HepG2 (cell line): ENCODE data around the gene ARPP21. TPM values are rescaled to one million over a fixed set of nuclear protein-coding genes. Genes with fewer than 3 reads are reported as not detected.

Experiments used
- ATAC-seq: fragments of 200-7000 bp; cut with Tn5 transposase; 3 replicates; pipeline ENCODE4 v1.9.1; 2020; ENCODE audit warnings: mild to moderate bottlenecking, moderate library complexity
- BruUV-seq: library from RNA; stranded (reverse); fragments of 400-500 nt; replicated peaks from 2 replicates; lab custom pipeline; 2021; lab: Mats Ljungman, UMichigan
- CTCF ChIA-PET: fragments of 300-600 bp; formaldehyde crosslinking; extraction: SDS; loops from one replicate; lab custom pipeline; 2021; ENCODE audit warnings: low total read pairs, inconsistent platforms, low intra/inter-chr PET ratio; lab: Yijun Ruan, JAX
- POLR2A ChIA-PET: fragments of 350-600 bp; sonication (Branson Sonifier 250); formaldehyde crosslinking; loops from one replicate; lab custom pipeline; 2020; ENCODE audit warnings: antibody characterized with exemption, inconsistent platforms; lab: Yijun Ruan, JAX
- DNase-seq: peaks from one replicate; pipeline ENCODE4 v3.0.0-alpha.2; 2015; ENCODE audit warnings: low spot score
- FAIRE-seq: peaks from 3 replicates; lab custom pipeline; 2011; peaks lifted over from hg19 to GRCh38; lab: Jason Lieb, UNC
- H2AFZ ChIP-seq: one replicate; pipeline ENCODE4 v1.6.1; 2011; ENCODE audit warnings: low read length, inconsistent platforms
- H3K27ac ChIP-seq: fragments of 300-600 bp; 3 replicates; pipeline ENCODE4 v1.8.0; 2011; ENCODE audit warnings: mixed run types, mild to moderate bottlenecking, mixed read lengths, low read length, inconsistent platforms; ENCODE audit not compliant: insufficient read depth; ENCODE audit errors: extremely low read length
- H3K27me3 ChIP-seq, 2 experiments: fragments of 200-600 bp in 1 of 2; 2 replicates in 1 of 2; 3 replicates in 1 of 2; pipeline versions ENCODE4 v1.6.0 to v1.8.0; 2011; ENCODE audit warnings: low read length in 2 of 2, mild to moderate bottlenecking in 2 of 2, moderate library complexity in 2 of 2, inconsistent platforms in 1 of 2; ENCODE audit not compliant: insufficient read depth in 2 of 2, control insufficient read depth in 1 of 2
- H3K36me3 ChIP-seq, 2 experiments: fragments of 200-600 bp in 1 of 2; replicated peaks in 1 of 2; 2 replicates in 1 of 2; 3 replicates in 1 of 2; pipeline versions ENCODE4 v1.5.1 to v1.8.0; 2011; ENCODE audit warnings: low read length in 2 of 2, inconsistent platforms in 1 of 2; ENCODE audit not compliant: insufficient read depth in 2 of 2, control insufficient read depth in 1 of 2
- H3K4me1 ChIP-seq: 2 replicates; pipeline ENCODE4 v1.5.1; 2012; ENCODE audit warnings: low read length, inconsistent platforms; ENCODE audit not compliant: insufficient read depth
- H3K4me2 ChIP-seq: 2 replicates; pipeline ENCODE4 v1.6.0; 2011; ENCODE audit warnings: low read depth, low read length, inconsistent platforms
- H3K4me3 ChIP-seq, 3 experiments: fragments of 200-600 bp in 1 of 3; sonication (generic), shearing (Covaris generic) in 1 of 3; replicated peaks in 1 of 3; 2 replicates each; pipeline ENCODE4 v1.5.1; 2011 to 2016; ENCODE audit warnings: low read length in 3 of 3, inconsistent platforms in 2 of 3, low read depth in 2 of 3, mild to moderate bottlenecking in 2 of 3, control low read depth in 1 of 3, mixed read lengths in 1 of 3; ENCODE audit not compliant: insufficient read depth in 1 of 3
- H3K79me2 ChIP-seq: one replicate; pipeline ENCODE4 v1.6.1; 2011; ENCODE audit warnings: low read length, inconsistent platforms; ENCODE audit not compliant: insufficient read depth
- H3K9ac ChIP-seq: 2 replicates; pipeline ENCODE4 v1.6.0; 2011; ENCODE audit warnings: mild to moderate bottlenecking, low read depth, low read length, inconsistent platforms; ENCODE audit not compliant: insufficient read depth
- H3K9me3 ChIP-seq: 2 replicates; pipeline ENCODE4 v1.5.1; 2012; ENCODE audit warnings: mild to moderate bottlenecking, low read length
- H4K20me1 ChIP-seq: 2 replicates; pipeline ENCODE4 v1.6.0; 2011; ENCODE audit warnings: inconsistent platforms, mild to moderate bottlenecking, low read length, moderate library complexity; ENCODE audit not compliant: insufficient read depth
- CHCHD3 ChIP-seq: sonication (generic); formaldehyde crosslinking; IDR thresholded peaks from 2 replicates; pipeline ENCODE4 v1.8.0; 2022; ENCODE audit warnings: mild to moderate bottlenecking, missing genetic modification reagents, moderate library complexity
- CHD2 ChIP-seq: IDR thresholded peaks from 2 replicates; pipeline ENCODE4 v1.6.1; 2011; ENCODE audit warnings: low read depth, low read length, improper control_type of control experiment
- EZH2 ChIP-seq: conservative IDR thresholded peaks from 2 replicates; pipeline ENCODE4 v1.6.1; 2012; ENCODE audit warnings: mild to moderate bottlenecking, low read depth, low read length, moderate library complexity
- HMG20B ChIP-seq: conservative IDR thresholded peaks from 2 replicates; pipeline ENCODE4 v1.6.1; 2016; ENCODE audit warnings: missing genetic modification reagents, missing compliant biosample characterization
- HOXA9 ChIP-seq: sonication (generic); formaldehyde crosslinking; IDR thresholded peaks from 2 replicates; pipeline ENCODE4 v1.8.1; 2022; ENCODE audit warnings: missing genetic modification reagents, mild to moderate bottlenecking, moderate library complexity, borderline replicate concordance
- MTF2 ChIP-seq: sonication (generic); formaldehyde crosslinking; IDR thresholded peaks from 2 replicates; pipeline ENCODE4 v1.5.0; 2020; ENCODE audit warnings: missing genetic modification reagents, borderline replicate concordance
- NR3C1 ChIP-seq: sonication (generic); formaldehyde crosslinking; IDR thresholded peaks from 2 replicates; pipeline ENCODE4 v1.4.0; 2020; ENCODE audit warnings: missing genetic modification reagents
- PHF20 ChIP-seq: sonication (generic); formaldehyde crosslinking; IDR thresholded peaks from 2 replicates; pipeline ENCODE4 v1.5.0; 2020; ENCODE audit warnings: mild to moderate bottlenecking, missing genetic modification reagents
- SRY ChIP-seq: sonication (generic); formaldehyde crosslinking; IDR thresholded peaks from 2 replicates; pipeline ENCODE4 v1.8.0; 2022; ENCODE audit warnings: mild to moderate bottlenecking, missing genetic modification reagents
- ZFP36 ChIP-seq: fragments of 150-350 bp; IDR thresholded peaks from 2 replicates; pipeline ENCODE4 v1.6.1; 2018; ENCODE audit warnings: borderline replicate concordance, low read length, low read depth; ENCODE audit not compliant: partially characterized antibody
- ZFX ChIP-seq: sonication (generic); formaldehyde crosslinking; IDR thresholded peaks from 2 replicates; pipeline ENCODE4 v1.4.0; 2020; ENCODE audit warnings: mild to moderate bottlenecking, low read depth, missing genetic modification reagents, moderate library complexity
- ZNF317 ChIP-seq: sonication (generic); formaldehyde crosslinking; IDR thresholded peaks from 2 replicates; pipeline ENCODE4 v1.5.0; 2020; ENCODE audit warnings: mild to moderate bottlenecking, missing genetic modification reagents
- ZNF619 ChIP-seq: sonication (generic); formaldehyde crosslinking; IDR thresholded peaks from 2 replicates; pipeline ENCODE4 v1.4.0; 2020; ENCODE audit warnings: mild to moderate bottlenecking, missing genetic modification reagents
- WGBS: methylation state at CpG from one replicate; pipeline ENCODE4 v1.1.6; 2017; ENCODE audit warnings: low lambda C conversion rate; 5-methylcytosine and 5-hydroxymethylcytosine counted together
- in situ Hi-C: cut with HindIII; loops from 2 replicates; pipeline ENCODE4 v1.10.0; 2017; ENCODE audit warnings: low pct_unique_long_range_greater_than_20kb; ENCODE audit not compliant: extremely low pct_ligation_motif_present
- intact Hi-C: fragments of 100-400 bp; cut with micrococcal nuclease; formaldehyde crosslinking; loops from one replicate; pipeline ENCODE4 v1.10.0; 2022; ENCODE audit not compliant: unreplicated experiment
- polyA plus RNA-seq, 8 experiments: library from polyadenylated mRNA; depleted of rRNA in 3 of 8; stranded (reverse) in 7 of 8; unstranded in 1 of 8; fragments of >200 nt; fragmentation: Illumina TruSeq in 4 of 8; extraction: Trizol in 4 of 8; gene quantifications; 2 replicates each; pipeline versions ENCODE4 v1.2.1 to v1.2.3, GENCODE V29; 2011 to 2016; ENCODE audit warnings: low read depth in 4 of 8, missing spikeins in 1 of 8, mixed read lengths in 1 of 8; ENCODE audit not compliant: insufficient read depth in 1 of 8
- total RNA-seq, 5 experiments: library from RNA; depleted of rRNA; stranded (reverse); fragments of >200 nt; fragmentation: Illumina TruSeq; extraction: Trizol; gene quantifications; 2 replicates each; pipeline ENCODE4 v1.2.3, GENCODE V29; 2016; ENCODE audit warnings: low read depth in 1 of 5

Gene ARPP21
- total and polyA plus RNA-seq, 2 of the 13 experiments (the other 11 are each of a cell fraction or from before 2014, with no cell fraction given) = not detected

DNA sequence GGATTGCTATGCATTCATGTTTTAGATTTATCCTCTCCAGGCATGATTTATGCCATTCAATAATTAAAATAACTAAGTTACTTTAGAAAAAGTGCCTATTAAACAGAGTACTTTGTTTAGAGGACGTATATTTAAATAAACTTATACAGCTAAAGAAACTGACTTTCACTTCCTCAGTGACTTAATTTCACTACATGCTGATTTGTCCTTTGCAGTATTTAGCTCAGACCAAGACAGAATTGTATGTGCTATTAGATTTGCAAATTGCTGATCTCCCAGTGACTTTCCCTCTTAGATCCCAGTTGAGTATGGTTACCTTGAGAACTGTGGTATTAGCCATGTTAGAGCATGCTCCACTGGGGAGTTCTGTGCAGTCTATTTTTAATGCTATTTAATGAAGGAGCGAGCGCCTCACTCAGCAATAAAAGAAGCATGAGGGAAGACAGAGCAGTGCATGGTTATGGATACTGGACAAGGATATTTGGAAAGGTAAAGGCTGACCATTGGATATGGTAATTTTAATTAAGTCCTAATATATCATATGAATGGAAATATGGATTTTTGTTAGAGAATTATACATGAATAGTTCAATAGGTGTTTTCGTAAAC, 2.7 kb downstream of the ARPP21 start (continued):
- no peak for TF ChIP-seq HOXA9 (CRISPR knock-in tag)
- no peak for TF ChIP-seq CHD2
- no peak for TF ChIP-seq NR3C1 (CRISPR knock-in tag)
- no peak for TF ChIP-seq ZNF317 (CRISPR knock-in tag)
- TF ChIP-seq ZFX (CRISPR knock-in tag) = no peak
- no peak for TF ChIP-seq MTF2 (CRISPR knock-in tag)

GRCh38 chr3:35643495-35643894, 4.2 kb downstream of the ARPP21 start:
- no peak overlapping the region for H2AFZ ChIP-seq
- H3K4me3 ChIP-seq = no peak overlapping the region
- peaks cover 4 to 9% of the 10 kb centered on the region in 2 experiments; a peak in 4 of 5 replicates for H3K27me3 ChIP-seq
- H3K27ac ChIP-seq = no peak overlapping the region
- ATAC-seq (no peak), DNase-seq (no peak), FAIRE-seq (no peak)
- no peak overlapping the region for H3K9ac ChIP-seq
- no peaks in the 10 kb centered on the region for H4K20me1 ChIP-seq
- in situ Hi-C loops = no loop called here
- no TSS peak for BruUV-seq
- ChIA-PET POLR2A (no interaction called here), CTCF (no interaction called here)
- H3K79me2 ChIP-seq = no peaks in the 10 kb centered on the region
- TF ChIP-seq ZNF619 (CRISPR knock-in tag) (no peak), ZFP36 (no peak), CHCHD3 (CRISPR knock-in tag) (no peak), SRY (no peak), HMG20B (CRISPR knock-in tag) (no peak), PHF20 (CRISPR knock-in tag) (no peak), EZH2 (no peak)
- H3K4me1 ChIP-seq = no peaks in the 10 kb centered on the region
- 7% methylated on average over 2 of the region's 2 CpGs for WGBS
- no peak overlapping the region for H3K4me2 ChIP-seq
- no peaks in the 10 kb centered on the region for H3K9me3 ChIP-seq
- no peaks in the 10 kb centered on the region for H3K36me3 ChIP-seq
- intact Hi-C loops = no loop called here
